NCI-H1417 (cell line): ENCODE results near the gene PHLDB1.
A peak's percentile ranks its signal among the peaks of the same experiment; 100 is the strongest.
"Not testable (repeated sequence)": the region's sequence is repeated elsewhere in the genome, so short reads cannot be mapped to it uniquely, and the experiment has no call there.

Experiments used
- DNase-seq, 3 experiments: peaks; one replicate each; lab custom pipeline; 2025; lab: John Stamatoyannopoulos, UW

The PHLDB1 gene

DNA sequence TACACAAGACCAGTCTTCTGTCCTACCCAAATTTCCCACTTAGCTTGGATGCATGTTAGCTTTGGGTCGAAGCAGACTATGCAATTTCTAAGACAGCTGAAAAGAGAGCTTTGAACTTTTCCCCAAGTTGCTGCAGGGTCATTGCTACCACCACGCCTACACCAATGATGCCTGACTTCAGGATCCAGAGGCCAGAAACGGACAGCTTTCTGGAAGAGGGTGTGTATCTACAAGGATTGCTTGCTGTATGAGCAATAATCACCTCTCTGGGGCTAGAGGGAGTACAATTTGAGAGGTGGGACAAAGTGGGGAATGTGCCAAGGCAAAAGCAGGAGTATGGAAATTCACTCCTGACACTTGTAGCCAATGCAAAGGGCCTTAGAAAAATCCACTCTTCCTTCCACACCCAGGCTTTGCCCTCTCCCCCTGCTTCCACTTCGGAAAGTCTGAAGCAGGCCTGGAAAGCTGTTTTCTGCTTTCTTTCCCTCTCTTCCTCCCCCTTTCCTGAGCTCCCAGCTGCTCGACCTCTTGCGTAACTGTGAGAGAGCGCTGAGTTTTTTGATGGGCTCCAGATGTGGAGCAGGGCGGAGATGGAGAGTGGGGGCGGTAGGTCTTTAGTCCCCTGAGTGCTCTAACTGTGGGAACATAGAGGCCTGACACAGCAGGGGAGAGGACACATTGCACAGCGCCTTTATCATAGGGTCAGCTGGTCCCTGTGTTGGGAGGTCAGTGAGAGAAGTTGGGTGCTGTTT, 2.1 kb upstream of the PHLDB1 start:
- no peak for DNase-seq

- DNase-seq, result peak in 2 of 3 experiments; percentile 16 to 48
Measured at GRCh38 chr11:118606157-118606843, 1.1 kb upstream of the PHLDB1 start.

DNA sequence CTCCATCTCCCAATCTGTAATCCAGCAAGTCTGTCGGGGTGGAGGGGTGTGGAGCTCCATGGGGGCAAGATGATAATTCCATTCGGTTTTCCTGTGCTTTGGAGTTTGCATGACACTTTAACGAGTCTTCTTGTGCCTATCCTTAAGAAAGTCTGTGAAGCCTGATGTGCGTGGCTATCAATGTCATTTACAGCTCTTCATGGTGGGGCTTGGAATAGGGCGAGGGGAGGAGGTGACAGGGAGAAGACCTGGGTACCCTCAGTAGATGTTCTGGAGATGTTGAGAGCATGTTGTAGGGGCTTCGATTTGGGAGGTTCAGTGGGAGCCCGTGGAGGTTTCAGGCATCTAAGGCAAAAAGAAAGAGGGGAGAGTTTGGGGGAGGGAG, 579 bp upstream of the PHLDB1 start:
- DNase-seq, result no peak

- DNase-seq, result peak in 1 of 3 experiments; percentile 63
Measured at GRCh38 chr11:118608360-118609227, 1.2 kb downstream of the PHLDB1 start.

DNA sequence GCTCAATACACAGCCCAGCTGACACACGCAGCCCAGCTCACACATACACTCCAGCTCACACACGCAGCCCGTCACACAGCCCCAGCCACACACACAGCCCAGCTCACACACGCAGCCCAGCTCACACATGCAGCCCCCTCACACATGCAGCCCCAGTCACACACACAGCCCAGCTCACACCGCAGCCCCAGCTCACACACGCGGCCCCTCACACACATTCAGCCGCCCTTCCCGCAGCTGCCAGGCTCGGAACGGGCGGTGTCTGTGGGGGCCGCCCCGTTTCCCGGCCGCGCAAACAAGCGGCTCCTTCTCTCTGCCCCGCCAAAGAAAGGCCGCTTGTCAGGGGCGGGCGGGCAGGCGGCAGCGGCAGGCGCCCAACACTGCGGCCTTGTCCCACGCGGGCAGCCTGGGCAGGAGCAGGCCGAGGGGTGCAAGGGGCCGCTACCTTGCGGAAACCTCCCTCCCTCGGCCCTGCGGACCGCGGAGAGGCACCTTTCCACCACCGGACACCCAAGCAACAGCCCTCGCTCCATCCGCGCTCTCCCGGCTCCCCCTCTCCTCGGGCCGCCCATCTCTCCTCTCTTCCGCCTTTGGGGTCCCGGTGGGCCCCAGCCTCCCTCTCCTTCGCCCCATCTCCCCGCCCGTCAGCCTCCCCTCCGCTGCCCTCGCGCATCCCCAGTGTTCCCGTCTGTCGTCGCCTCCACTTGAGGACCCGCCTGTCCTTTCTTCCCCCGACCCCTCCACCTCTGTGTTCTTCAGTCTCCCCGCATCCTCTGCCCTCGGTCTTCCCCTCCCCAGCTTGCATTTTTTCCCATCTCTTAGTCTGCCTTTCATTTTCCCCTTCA, 2.2 kb downstream of the PHLDB1 start:
- no peak for DNase-seq

- no peak for DNase-seq
Measured at GRCh38 chr11:118610225-118610772, 2.9 kb downstream of the PHLDB1 start.

- no peak for DNase-seq
Measured at GRCh38 chr11:118610773-118611432, 3.5 kb downstream of the PHLDB1 start.

DNA sequence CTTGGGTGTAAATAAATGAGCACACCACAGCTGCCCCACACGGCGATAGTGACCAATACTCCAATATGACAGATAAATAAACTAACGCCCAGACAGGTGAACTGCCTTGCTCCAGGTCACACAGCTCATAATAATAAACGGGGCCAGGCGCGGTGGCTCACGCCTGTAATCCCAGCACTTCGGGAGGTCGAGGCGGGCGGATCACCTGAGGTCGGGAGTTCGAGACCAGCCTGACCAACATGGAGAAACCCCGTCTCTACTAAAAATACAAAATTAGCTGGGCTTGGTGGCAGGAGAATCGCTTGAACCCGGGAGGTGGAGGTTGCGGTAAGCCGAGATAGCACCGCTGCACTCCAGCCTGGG, 4.0 kb downstream of the PHLDB1 start:
- not testable (repeated sequence) for DNase-seq

GRCh38 chr11:118612378-118612777, 5.0 kb downstream of the PHLDB1 start:
- DNase-seq, result no peak

DNA sequence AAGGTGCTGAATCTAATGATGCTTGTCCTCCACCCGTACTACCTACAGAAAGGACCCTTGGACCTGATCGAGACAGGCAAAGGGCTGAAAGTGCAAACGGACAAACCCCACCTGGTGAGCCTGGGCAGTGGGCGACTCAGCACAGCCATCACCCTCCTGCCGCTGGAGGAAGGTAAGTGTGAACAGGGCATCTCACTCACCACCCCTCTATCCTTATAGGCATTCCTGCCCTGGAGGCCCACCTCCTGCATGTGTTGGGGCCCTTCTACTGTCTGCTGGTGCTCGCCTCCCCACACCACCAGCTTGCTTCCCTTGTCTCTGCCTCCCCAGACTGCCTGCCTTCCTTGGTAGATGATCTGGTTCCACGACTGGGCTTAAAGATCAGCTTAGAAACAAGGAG, 7.1 kb downstream of the PHLDB1 start:
- no peak for DNase-seq

GRCh38 chr11:118615282-118615975, 8.0 kb downstream of the PHLDB1 start:
- DNase-seq, result no peak

GRCh38 chr11:118615976-118616371, 8.6 kb downstream of the PHLDB1 start:
- DNase-seq, result peak in 1 of 3 experiments; percentile 58

DNA sequence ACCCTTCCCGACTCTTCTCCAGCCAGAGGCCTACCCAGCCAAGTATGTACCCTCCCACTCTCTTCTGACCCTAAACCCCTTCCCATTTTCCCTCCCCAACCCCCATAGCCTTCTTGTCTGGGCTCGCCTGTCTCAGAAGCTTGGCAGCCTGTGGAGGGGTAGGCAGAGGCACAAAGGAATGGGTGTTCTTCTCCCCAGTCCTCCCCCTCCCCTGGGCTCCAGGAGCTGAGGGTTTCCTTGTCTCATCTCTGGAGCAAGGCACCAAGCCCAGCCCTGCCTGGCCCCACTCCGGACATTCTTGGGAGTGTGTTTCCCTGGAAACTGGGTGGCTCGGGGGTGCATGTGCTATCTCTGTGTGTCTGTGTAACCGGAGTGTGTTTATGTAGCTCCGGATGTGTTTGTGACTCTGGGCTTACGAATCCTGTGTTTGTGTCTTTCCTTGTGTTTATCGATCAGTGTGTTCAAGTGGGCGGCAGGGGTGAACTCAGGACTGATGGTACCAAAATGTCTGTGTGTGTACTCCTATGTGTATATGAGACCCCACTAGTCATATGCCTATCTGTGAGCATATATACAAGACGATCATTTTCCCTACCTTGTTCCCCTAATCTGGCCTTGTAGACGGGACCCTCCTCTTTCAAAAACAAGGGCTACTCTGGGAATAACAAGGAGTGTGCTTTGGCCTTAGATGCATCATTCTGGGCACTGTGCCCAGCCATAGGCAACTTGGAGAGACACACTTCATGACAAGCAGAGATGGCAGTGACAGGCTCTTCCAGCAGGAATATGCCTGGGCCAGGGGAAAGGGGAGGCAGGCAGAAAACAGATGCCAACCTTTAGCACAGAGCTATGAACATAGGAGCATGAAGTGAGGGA, 10.9 kb downstream of the PHLDB1 start:
- peak in 1 of 3 experiments; percentile 32 for DNase-seq

DNA sequence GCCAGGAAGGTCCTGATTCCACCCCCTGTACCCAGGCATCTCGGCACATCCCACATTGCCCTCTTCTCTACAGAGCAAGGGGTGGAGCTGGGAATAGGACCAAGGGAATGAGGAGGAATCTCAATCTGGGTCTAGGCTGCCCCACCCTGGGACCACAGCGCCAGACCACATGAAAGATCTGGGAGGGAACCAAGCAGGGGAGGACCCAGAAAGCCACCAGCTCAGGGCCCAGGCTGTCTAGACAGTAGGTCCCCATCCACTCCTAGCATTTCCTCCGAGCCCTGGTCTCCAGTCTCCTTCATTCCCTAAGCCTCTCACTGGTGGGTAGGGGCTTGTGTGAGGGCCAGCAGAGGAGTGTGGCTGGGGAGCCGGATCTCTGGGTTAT, 11.6 kb downstream of the PHLDB1 start:
- no peak for DNase-seq

- DNase-seq, result no peak
Measured at GRCh38 chr11:118619444-118620197, 12.2 kb downstream of the PHLDB1 start.

DNA sequence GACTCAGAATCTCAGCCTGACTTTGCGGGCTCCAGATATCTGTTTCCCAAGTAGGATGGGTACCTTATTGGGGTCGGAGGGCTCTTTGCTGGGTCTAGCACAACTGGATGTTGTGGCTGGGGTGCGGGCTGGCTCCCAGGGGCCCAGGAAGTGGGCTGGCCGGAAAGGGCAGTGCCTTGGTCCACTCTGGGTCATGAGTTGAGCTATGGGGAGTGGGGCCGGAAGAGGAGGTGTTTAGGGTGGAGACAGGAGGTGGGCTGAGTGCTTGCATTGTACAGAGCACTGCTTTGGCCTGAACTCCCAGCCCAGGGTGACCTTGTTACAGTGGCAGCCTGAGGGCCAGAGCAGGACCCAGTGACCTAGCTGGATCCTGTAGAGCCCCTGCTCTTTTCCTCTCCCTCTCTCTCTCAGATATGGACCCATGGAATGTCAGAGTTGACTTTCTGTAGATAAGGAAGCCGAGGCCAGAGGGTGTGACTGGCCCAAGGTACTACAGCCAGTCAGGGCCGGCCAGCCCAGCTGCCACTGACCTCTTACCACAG, 13.2 kb downstream of the PHLDB1 start:
- no peak for DNase-seq

- peak; percentile 75 to 96 (median 92) for DNase-seq
Measured at GRCh38 chr11:118621071-118621783, 13.8 kb downstream of the PHLDB1 start.
